ENCODE results near the gene FLNB.

GRCh38 chr3:58027704-58028317, 19.6 kb downstream of the FLNB start:
- TF ChIP-seq CTCF (conservative IDR thresholded peaks at IDR 0.05; ENCODE audit: low read length) (no peak), EZH2phosphoT487 (IDR thresholded peaks at IDR 0.05; ENCODE audit: borderline replicate concordance) (no peak)

Measured in Loucy (cell line).